Measurements from ENCODE around the gene GALNT7. TPM values are rescaled to one million over a fixed set of nuclear protein-coding genes. Genes with fewer than 3 reads are reported as not detected.

Gene GALNT7
- total and polyA plus RNA-seq, 10 of the 15 experiments (the other 5 are each of a cell fraction or from before 2014, with no cell fraction given) = 14.2 to 33.2 (median 28.9) TPM

- Histone ChIP-seq H3K27me3 (replicated peaks in 1 of 2; ENCODE audit: control insufficient read depth in 2 of 2, insufficient read depth in 2 of 2, low read length in 1 of 2) (no peaks in the 10 kb centered on the region), H3K9me3 (replicated peaks; ENCODE audit: control insufficient read depth, insufficient read depth, low read length) (no peaks in the 10 kb centered on the region; the same call in 2 of the 3 replicates), H3K36me3 (ENCODE audit: control insufficient read depth in 2 of 2, insufficient read depth in 2 of 2, low read length in 1 of 2) (no peaks in the 10 kb centered on the region), H3K27ac (ENCODE audit: control insufficient read depth, insufficient read depth) (no peak overlapping the region), H3K9ac (ENCODE audit: control insufficient read depth, insufficient read depth, low read length) (no peak overlapping the region), H3K4me1 (ENCODE audit: control insufficient read depth, insufficient read depth, low read length) (peaks cover 14% of the 10 kb centered on the region), H2AFZ (ENCODE audit: control insufficient read depth, low read depth, low read length) (no peak overlapping the region), H3K4me3 (no peak overlapping the region), H3K79me2 (ENCODE audit: control insufficient read depth, insufficient read depth, low read length) (peaks cover 71% of the 10 kb centered on the region), H3K4me2 (ENCODE audit: control insufficient read depth, insufficient read depth) (no peak overlapping the region), H4K20me1 (ENCODE audit: control insufficient read depth, insufficient read depth) (no peaks in the 10 kb centered on the region)
- in situ Hi-C loops (cut with MboI) = no loop called here
- 100% methylated on average over 1 of the region's 1 CpG for WGBS (ENCODE audit: insufficient coverage, insufficient replicate concordance, low lambda C conversion rate, missing lambda C conversion rate)
- intact Hi-C loops (cut with micrococcal nuclease; ENCODE audit: unreplicated experiment) = no loop called here
- TF ChIP-seq SMAD5 (IDR thresholded peaks at IDR 0.05; ENCODE audit: low read depth) (no peak), MYC (IDR thresholded peaks at IDR 0.05; ENCODE audit: insufficient read depth, insufficient read length, insufficient replicate concordance, low read length, severe bottlenecking) (no peak), GABPA (IDR thresholded peaks at IDR 0.05; ENCODE audit: low read depth) (no peak), YY1 (IDR thresholded peaks at IDR 0.05; ENCODE audit: low read depth, low read length) (no peak), CHD4 (IDR thresholded peaks at IDR 0.05) (no peak), PKNOX1 (IDR thresholded peaks at IDR 0.05) (no peak), ZNF384 (IDR thresholded peaks at IDR 0.05; ENCODE audit: borderline replicate concordance, low read depth, low read length) (no peak), CHD1 (IDR thresholded peaks at IDR 0.05; ENCODE audit: low read depth, low read length) (no peak), ATF7 (IDR thresholded peaks at IDR 0.05; ENCODE audit: low read depth) (no peak), POLR2A (IDR thresholded peaks at IDR 0.05; ENCODE audit: low read depth, low read length) (no peak), SUZ12 (IDR thresholded peaks at IDR 0.05; ENCODE audit: unreplicated experiment) (no peak), NFYB (IDR thresholded peaks at IDR 0.05; ENCODE audit: insufficient read depth, low read depth, low read length) (no peak)
- SMC1A ChIA-PET (ENCODE audit: uncharacterized antibody, unreplicated experiment) = interaction anchor here (1.5 kb wide), 1 partner anchor 37 kb away, joined by 3 read pairs; no protein-coding TSS in a partner anchor
- POLR2A ChIA-PET = interaction anchor here (0.6 kb wide), 1 partner anchor 29 kb away, joined by 3 read pairs; no protein-coding TSS in a partner anchor
- no peak for FAIRE-seq
- ATAC-seq = no peak
- BruUV-seq (replicated peaks) = no TSS peak
- CTCF ChIA-PET = interaction anchor here (1.4 kb wide), 1 partner anchor 79 kb away, joined by 3 read pairs; no protein-coding TSS in a partner anchor
- RAD21 ChIA-PET (ENCODE audit: unreplicated experiment) = interaction anchor here (1.1 to 1.8 kb wide), 2 partner anchors 76 to 80 kb away, joined by 3 to 4 read pairs; no protein-coding TSS in a partner anchor
- no peak for DNase-seq (ENCODE audit: low read depth, low spot score)
Observed at GRCh38 chr4:173178144-173178543, 9.5 kb downstream of the GALNT7 start.

All from GM12878 (cell line).